Measurements from ENCODE around the gene CAB39.

DNA sequence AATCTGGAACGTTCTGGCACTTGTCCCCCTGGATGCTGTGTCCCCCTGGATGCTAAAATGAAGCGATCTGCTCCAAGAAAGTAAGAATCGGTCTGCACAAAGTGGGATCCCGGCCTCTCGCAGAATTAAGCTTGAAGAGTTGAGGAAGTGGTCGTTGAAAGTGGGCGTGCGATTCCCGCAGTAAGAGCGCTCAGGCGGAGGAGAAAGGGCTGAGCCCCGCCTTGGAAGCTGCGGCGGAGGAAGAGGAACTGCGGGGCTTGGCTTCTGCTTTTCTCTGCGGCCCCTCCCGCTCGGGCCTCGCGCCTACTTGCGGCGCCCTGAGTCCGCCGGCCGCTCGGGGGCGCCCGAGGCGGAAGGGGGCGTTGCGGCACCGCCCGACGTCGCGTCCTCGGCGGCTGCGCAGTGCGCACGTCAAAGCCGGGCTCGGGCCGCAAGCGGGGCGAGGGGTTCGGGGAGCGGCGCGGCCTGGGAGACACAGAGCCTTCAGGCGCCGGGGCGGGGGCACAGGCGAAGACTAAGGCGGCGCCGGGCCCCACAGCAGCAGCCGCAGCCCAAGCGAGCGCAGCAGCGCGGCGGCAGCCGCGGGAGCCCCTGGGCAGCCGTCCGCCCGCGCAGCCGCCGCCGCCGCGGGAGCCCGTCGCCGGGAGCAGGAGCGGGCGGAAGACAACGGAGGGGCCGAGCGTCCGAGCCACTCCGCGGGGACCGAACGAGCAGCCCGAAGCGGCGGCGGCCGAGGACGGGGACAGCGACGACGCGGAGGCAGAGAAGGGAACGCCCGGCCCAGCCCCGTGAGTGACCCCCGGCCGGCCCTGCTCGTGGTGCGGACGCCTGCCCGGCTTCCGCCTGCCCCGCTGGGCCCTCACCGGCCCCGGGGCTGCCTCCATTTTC, at the start of gene CAB39:
- TF ChIP-seq, protein P1, sequence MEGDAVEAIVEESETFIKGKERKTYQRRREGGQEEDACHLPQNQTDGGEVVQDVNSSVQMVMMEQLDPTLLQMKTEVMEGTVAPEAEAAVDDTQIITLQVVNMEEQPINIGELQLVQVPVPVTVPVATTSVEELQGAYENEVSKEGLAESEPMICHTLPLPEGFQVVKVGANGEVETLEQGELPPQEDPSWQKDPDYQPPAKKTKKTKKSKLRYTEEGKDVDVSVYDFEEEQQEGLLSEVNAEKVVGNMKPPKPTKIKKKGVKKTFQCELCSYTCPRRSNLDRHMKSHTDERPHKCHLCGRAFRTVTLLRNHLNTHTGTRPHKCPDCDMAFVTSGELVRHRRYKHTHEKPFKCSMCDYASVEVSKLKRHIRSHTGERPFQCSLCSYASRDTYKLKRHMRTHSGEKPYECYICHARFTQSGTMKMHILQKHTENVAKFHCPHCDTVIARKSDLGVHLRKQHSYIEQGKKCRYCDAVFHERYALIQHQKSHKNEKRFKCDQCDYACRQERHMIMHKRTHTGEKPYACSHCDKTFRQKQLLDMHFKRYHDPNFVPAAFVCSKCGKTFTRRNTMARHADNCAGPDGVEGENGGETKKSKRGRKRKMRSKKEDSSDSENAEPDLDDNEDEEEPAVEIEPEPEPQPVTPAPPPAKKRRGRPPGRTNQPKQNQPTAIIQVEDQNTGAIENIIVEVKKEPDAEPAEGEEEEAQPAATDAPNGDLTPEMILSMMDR (IDR thresholded peaks at IDR 0.05): peak; percentile 58 to 99 (median 93)
- peak; percentile 43 to 65 (median 56) for TF ChIP-seq POLR2A (IDR thresholded peaks at IDR 0.05)
